COR-L47 (cell line): ENCODE data around the gene LAMA3.
A peak's percentile ranks its signal among the peaks of the same experiment; 100 is the strongest.
"Not testable (repeated sequence)": the region's sequence is repeated elsewhere in the genome, so short reads cannot be mapped to it uniquely, and the experiment has no call there.

Experiments
- DNase-seq: peaks from one replicate; lab custom pipeline; 2025; lab: John Stamatoyannopoulos, UW

Gene LAMA3

GRCh38 chr18:23727707-23728493 is 38.6 kb downstream of the LAMA3 start:
- DNase-seq = no peak

GRCh38 chr18:23730857-23731256 is 41.6 kb downstream of the LAMA3 start:
- peak; percentile 57 for DNase-seq

- no peak for DNase-seq
These were observed 42.6 kb downstream of the LAMA3 start for GRCh38 chr18:23731861-23732260.

GRCh38 chr18:23732439-23732838 is 43.2 kb downstream of the LAMA3 start:
- DNase-seq = peak; percentile 2

- not testable (repeated sequence) for DNase-seq
These were observed 44.0 kb downstream of the LAMA3 start for GRCh38 chr18:23733265-23733664.

- no peak for DNase-seq
These were observed 44.6 kb downstream of the LAMA3 start for GRCh38 chr18:23733895-23734294.

GRCh38 chr18:23735021-23735464 is 45.8 kb downstream of the LAMA3 start:
- peak; percentile 12 for DNase-seq

- DNase-seq = no peak
These were observed 48.3 kb downstream of the LAMA3 start for GRCh38 chr18:23737578-23737977.

- DNase-seq = no peak
These were observed 48.9 kb downstream of the LAMA3 start for GRCh38 chr18:23738151-23738550.

GRCh38 chr18:23738575-23738974 is 49.3 kb downstream of the LAMA3 start:
- DNase-seq = no peak

GRCh38 chr18:23740105-23740830 is 51.0 kb downstream of the LAMA3 start:
- DNase-seq = peak; percentile 89

- not testable (repeated sequence) for DNase-seq
These were observed 52.7 kb downstream of the LAMA3 start for GRCh38 chr18:23741967-23742366.

GRCh38 chr18:23743733-23744333 is 54.6 kb downstream of the LAMA3 start:
- DNase-seq = peak; percentile 84

- no peak for DNase-seq
These were observed 56.1 kb downstream of the LAMA3 start for GRCh38 chr18:23745366-23745765.

GRCh38 chr18:23746851-23747250 is 57.6 kb downstream of the LAMA3 start:
- no peak for DNase-seq

- no peak for DNase-seq
These were observed 63.1 kb downstream of the LAMA3 start for GRCh38 chr18:23752363-23752762.

- DNase-seq = no peak
These were observed 63.5 kb downstream of the LAMA3 start for GRCh38 chr18:23752796-23753195.

- no peak for DNase-seq
These were observed 67.6 kb downstream of the LAMA3 start for GRCh38 chr18:23756590-23757436.

- DNase-seq = no peak
These were observed 68.1 kb downstream of the LAMA3 start for GRCh38 chr18:23757437-23757733.

GRCh38 chr18:23758281-23758680 is 69.0 kb downstream of the LAMA3 start:
- DNase-seq = no peak

- no peak for DNase-seq
These were observed 72.7 kb downstream of the LAMA3 start for GRCh38 chr18:23761941-23762340.

GRCh38 chr18:23763343-23763742 is 74.1 kb downstream of the LAMA3 start:
- DNase-seq = no peak
